GM04504 (cell line): ENCODE measurements around the gene GRM5.
"Not testable (repeated sequence)": the region's sequence is repeated elsewhere in the genome, so short reads cannot be mapped to it uniquely, and the experiment has no call there.

ENCODE experiments used
- DNase-seq: peaks from one replicate; pipeline ENCODE4 v3.0.0-alpha.2; 2012; ENCODE audit warnings: low read depth

GRM5 gene

GRCh38 chr11:88835709-88836108, 230.1 kb downstream of the GRM5 start:
- DNase-seq = not testable (repeated sequence)

DNA sequence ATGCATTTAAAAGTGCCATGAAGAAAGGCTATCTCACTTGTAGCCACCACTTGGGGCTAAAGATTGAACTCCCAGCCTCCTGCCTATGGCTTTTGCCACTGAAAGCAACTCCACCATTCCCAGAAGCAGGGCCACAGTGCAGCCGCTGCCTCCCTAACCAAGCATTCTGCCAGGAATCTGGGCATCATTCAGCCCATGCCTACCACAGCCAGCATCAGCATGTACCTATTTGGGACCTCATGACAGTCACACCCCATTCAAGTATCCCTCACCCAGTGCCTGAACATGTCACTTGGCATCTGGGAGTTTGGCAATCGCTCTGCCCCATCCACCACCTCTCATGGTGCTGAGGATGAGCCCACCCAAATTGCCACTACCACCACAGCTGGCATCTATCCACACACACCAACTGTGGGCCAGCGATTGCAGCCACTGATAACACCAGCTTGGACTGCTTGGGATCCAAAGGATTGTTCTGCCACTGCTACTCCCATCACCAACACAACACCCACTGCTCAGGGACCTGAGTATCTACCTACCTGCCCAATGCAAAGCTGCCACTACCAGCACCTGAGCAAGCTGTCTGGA, 234.4 kb downstream of the GRM5 start:
- no peak for DNase-seq

GRCh38 chr11:88827018-88827676, 238.6 kb downstream of the GRM5 start:
- no peak for DNase-seq

DNA sequence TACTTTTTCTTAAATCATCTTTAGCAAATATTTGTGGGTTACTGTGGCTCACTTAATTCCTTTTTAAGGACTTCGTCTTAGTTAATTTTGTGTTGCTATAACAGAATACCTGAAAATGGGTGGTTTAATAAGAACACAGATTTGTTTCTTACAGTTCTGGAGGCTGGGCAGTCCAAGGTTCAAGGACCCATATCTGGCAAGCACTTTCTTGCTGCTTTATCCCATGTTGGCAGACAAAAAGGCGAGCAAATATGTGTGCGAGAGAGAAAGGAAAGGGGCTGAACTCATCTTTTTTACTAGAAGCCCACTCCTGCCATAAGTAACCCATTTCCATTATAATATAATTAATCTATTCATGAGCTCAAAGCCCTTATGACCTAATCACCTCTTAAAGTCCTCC, 246.2 kb downstream of the GRM5 start:
- no peak for DNase-seq

DNA sequence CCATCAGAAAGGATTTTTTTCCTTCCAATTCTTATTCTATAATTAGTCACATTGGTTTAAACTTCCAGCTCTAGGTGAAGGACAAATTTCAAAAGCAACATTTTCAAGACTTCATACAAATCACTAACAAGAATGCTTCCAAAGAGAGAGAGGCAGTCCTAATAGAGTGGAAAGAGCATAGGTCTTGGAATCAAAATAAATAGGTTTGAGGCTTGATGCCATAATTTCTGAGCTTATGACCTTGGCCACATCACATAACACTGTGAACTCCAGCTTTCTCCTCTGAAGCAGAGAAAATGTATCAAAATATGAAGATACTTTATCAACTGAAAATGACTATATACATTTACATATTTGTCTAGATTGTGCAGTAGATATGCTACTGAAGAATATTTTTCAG, 246.8 kb downstream of the GRM5 start:
- no peak for DNase-seq

DNA sequence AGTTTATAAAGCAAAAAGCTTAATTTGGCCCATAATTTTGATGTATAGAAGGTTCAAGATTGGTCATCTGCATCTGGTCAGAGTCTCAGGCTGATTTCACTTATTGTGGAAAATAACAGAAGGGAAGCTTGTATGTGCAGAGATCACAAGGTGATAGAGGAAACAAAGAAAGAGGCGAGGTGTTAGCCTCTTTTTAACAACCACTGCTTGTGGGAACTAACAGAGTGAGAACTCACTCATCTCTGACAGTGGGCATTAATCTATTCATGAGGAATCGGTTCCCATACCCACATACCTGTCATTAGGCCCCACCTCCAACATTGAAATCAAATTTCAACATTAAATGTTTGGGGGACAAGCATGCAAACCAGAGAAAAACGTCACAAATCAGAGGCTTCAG, 250.3 kb downstream of the GRM5 start:
- DNase-seq = no peak

- DNase-seq = no peak
These were observed 251.7 kb downstream of the GRM5 start for GRCh38 chr11:88814076-88814475.

DNA sequence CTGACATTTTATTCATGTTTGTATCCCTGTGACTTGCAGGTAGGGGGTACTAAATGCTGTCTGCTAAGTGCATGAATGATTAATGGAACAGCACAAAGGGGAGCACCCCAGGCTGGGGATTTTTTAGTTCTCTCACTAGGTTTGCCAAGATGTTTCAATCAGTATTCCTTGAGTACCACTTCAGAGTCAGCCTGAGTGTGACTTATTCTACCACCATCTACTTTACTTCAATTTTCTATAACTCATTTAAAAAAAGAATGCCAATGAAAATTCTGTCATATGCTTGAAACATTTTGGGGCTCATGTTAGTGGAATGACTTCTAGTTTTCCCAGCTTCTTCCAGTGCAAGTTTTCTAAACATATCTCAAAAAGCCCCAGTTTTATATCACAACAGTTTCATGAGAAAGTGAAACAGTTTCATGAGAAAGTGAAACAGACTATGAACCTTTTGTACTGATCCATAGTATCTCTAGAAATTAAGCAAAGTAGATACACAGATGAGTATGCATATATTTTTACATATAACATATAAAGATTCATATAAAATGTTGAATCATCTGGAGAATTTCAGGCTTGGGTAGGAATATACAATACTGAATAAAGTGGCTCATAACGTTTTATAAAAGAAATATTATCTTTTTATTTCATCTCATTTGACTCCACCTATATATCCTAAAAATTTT, 252.4 kb downstream of the GRM5 start:
- DNase-seq = no peak

- DNase-seq = no peak
These were observed 255.2 kb downstream of the GRM5 start for GRCh38 chr11:88810420-88811097.

DNA sequence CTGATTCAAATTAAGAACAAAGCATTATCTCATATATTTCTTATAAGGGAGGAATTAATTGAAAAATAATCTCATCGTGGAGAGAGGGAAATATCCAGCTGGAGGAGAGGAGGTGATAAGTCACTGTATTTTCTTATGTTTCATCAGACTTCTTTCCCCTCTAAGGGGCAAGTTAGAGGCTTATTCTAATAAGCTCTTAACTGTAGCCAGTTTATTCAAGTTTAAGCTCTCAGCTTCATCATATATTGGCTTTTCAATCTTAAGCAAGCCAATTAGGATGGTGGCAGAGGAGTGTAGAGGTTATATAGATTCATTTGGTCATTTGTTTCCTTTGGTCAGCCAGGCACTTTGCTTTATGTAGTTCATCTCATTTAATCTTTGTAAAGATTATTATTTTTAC, 256.7 kb downstream of the GRM5 start:
- no peak for DNase-seq

DNA sequence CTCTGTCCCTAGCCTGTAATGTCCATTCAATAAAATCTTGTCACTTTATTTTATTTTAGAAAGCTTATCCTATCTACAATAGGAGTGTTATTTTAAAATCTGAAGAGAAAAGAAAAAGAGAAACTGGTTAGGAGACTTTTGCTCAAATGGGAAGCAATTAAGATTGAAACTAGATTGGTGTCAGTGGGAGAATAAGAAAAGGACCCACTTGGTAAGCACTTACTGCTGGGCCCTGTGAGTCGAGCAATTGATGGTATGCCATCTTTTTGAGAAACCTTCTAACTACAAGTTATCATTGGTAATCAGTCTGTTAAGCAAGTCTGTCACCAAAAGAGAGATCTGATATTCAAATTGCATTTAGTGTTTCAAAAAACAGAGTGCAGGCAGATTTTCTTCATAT, 258.4 kb downstream of the GRM5 start:
- DNase-seq = no peak

- DNase-seq = no peak
These were observed 259.4 kb downstream of the GRM5 start for GRCh38 chr11:88806410-88806809.

DNA sequence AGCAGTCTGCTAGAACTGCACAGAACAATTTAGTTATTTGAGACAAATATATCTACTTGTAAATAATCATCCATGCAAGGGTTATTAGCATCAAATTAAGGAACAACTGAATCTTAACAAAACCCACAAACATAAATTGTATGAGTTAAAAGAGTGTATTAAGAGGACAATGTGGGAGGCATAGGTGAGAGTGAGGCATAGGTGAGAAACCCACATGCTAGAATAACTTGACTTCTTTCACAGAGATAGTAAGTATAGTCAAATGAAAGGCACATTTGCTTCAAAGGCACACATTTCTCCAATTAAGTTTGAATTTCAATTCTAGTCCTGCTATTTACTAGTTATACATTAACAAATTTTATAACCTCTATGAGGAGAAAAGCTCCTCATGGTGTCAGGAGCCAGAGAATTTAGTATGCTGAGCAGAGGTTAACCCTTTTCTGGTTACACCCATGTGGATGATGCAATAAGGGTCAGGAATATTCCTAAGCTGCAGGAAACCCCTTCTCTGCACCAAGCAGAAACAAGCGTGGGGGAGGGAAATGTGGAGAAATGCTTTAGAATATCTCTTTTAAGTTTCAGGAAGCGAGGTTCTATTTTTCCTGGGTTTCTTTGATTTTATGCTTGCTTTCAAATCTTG, 264.2 kb downstream of the GRM5 start:
- DNase-seq = no peak

GRCh38 chr11:88799771-88800500, 265.8 kb downstream of the GRM5 start:
- no peak for DNase-seq

DNA sequence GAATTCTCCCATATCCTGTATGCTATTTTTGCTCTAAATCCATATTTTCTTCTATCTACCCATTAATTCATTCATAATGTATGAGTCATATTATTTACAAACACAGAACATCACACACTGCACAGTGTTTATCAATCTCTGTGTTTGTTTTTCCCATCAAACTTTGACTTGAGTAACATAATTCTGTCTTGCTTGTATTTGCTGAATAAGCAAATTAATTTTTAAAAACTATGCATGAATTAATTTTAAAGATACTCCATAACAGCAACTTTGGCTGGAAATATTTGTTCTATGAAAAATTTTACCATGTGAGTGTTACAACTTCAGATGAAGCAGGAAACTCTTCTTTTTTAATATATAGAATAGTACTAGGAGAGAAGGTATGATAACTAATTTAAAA, 275.6 kb downstream of the GRM5 start:
- DNase-seq = no peak

GRCh38 chr11:88779577-88779976, 286.2 kb downstream of the GRM5 start:
- peak; percentile 19 for DNase-seq

- DNase-seq = no peak
These were observed 295.2 kb downstream of the GRM5 start for GRCh38 chr11:88770475-88771079.

- no peak for DNase-seq
These were observed 321.6 kb downstream of the GRM5 start for GRCh38 chr11:88744140-88744539.

GRCh38 chr11:88739524-88739923, 326.3 kb downstream of the GRM5 start:
- no peak for DNase-seq

DNA sequence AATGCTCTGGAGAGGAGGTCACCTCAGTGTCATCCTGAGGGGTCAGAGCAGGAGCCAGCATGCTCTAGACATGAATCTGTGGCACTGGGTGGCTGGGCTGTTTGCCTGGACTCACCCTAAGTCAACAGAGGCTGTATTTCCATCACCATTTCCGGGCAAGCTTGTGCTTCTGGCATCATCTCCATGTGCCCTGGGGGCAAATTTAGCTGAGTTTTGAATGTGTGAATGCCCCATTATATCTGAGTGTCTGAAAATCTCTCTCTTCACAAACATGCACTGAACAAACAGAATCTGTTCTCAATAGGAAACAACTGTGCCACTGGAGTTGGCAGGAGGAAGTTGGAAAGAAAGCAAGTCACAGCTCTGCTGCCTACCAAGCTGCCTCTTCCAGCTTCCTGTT, 356.2 kb downstream of the GRM5 start:
- no peak for DNase-seq

- DNase-seq = no peak
These were observed 361.3 kb downstream of the GRM5 start for GRCh38 chr11:88704485-88704884.
